Measurements from ENCODE around the gene TMEM132E.

TMEM132E gene

GRCh38 chr17:34635876-34636275 lies 56.5 kb downstream of the TMEM132E start:
- DNase-seq (ENCODE audit: low read depth): no peak

GRCh38 chr17:34637041-34637547 lies 57.7 kb downstream of the TMEM132E start:
- DNase-seq (ENCODE audit: low read depth): no peak

GRCh38 chr17:34637548-34638525 lies 58.5 kb downstream of the TMEM132E start:
- DNase-seq (ENCODE audit: low read depth): peak; percentile 44

- no peak for DNase-seq (ENCODE audit: low read depth)
Measured at GRCh38 chr17:34638526-34639260, 59.3 kb downstream of the TMEM132E start.

GRCh38 chr17:34639706-34640425 lies 60.5 kb downstream of the TMEM132E start:
- DNase-seq (ENCODE audit: low read depth): no peak

- DNase-seq (ENCODE audit: low read depth): no peak
Measured at GRCh38 chr17:34641368-34641767, 62.0 kb downstream of the TMEM132E start.

GRCh38 chr17:34644941-34645550 lies 65.7 kb downstream of the TMEM132E start:
- no peak for DNase-seq (ENCODE audit: low read depth)

- no peak for DNase-seq (ENCODE audit: low read depth)
Measured at GRCh38 chr17:34645594-34645993, 66.2 kb downstream of the TMEM132E start.

GRCh38 chr17:34647511-34647910 lies 68.1 kb downstream of the TMEM132E start:
- no peak for DNase-seq (ENCODE audit: low read depth)

GRCh38 chr17:34650051-34650750 lies 70.8 kb downstream of the TMEM132E start:
- DNase-seq (ENCODE audit: low read depth): no peak

GRCh38 chr17:34651402-34651811 lies 72.0 kb downstream of the TMEM132E start:
- no peak for DNase-seq (ENCODE audit: low read depth)

GRCh38 chr17:34652021-34652555 lies 72.7 kb downstream of the TMEM132E start:
- no peak for DNase-seq (ENCODE audit: low read depth)

- DNase-seq (ENCODE audit: low read depth): no peak
Measured at GRCh38 chr17:34653511-34653910, 74.1 kb downstream of the TMEM132E start.

- no peak for DNase-seq (ENCODE audit: low read depth)
Measured at GRCh38 chr17:34654276-34654880, 75.0 kb downstream of the TMEM132E start.

GRCh38 chr17:34654881-34655276 lies 75.5 kb downstream of the TMEM132E start:
- DNase-seq (ENCODE audit: low read depth): no peak

GRCh38 chr17:34656801-34657200 lies 77.4 kb downstream of the TMEM132E start:
- no peak for DNase-seq (ENCODE audit: low read depth)

GRCh38 chr17:34658811-34659560 lies 79.6 kb downstream of the TMEM132E start:
- no peak for DNase-seq (ENCODE audit: low read depth)

- DNase-seq (ENCODE audit: low read depth): no peak
Measured at GRCh38 chr17:34663714-34664113, 84.3 kb downstream of the TMEM132E start.

GRCh38 chr17:34665150-34665806 lies 85.9 kb downstream of the TMEM132E start:
- no peak for DNase-seq (ENCODE audit: low read depth)

Data from T-helper 22 cell (primary cell).